ENCODE results near the gene APOA5. TPM values are rescaled to one million over a fixed set of nuclear protein-coding genes. Genes with fewer than 3 reads are reported as not detected.

APOA5 gene
- total RNA-seq, 1 experiment from 2014 or later, result not detected

- no peaks in the 10 kb centered on the region for H3K9me3 ChIP-seq (ENCODE audit: low read length)
- ATAC-seq (no peak), DNase-seq (no peak)
- POLR2A ChIA-PET (ENCODE audit: unreplicated experiment), result no interaction called here
- no peak overlapping the region for H3K9ac ChIP-seq (ENCODE audit: low read length)
- H3K9me2 ChIP-seq (replicated peaks; ENCODE audit: low read length), result no peaks in the 10 kb centered on the region
- H3K4me1 ChIP-seq (ENCODE audit: insufficient read depth, low read length), result no peaks in the 10 kb centered on the region
- no peaks in the 10 kb centered on the region for H3K27me3 ChIP-seq (ENCODE audit: low read length)
- TF ChIP-seq EZH2 (IDR thresholded peaks at IDR 0.05; ENCODE audit: low read length, unreplicated experiment) (no peak), CTCF (conservative IDR thresholded peaks at IDR 0.05; ENCODE audit: low read depth, low read length) (no peak), EZH2phosphoT487 (IDR thresholded peaks at IDR 0.05; ENCODE audit: borderline replicate concordance, low read length) (no peak)
- H3K27ac ChIP-seq (ENCODE audit: low read length), result no peak overlapping the region
- CTCF ChIA-PET, result no interaction called here
- BruUV-seq (replicated peaks), result no TSS peak
- no peaks in the 10 kb centered on the region for H3F3A ChIP-seq (ENCODE audit: low read length, unreplicated experiment)
- intact Hi-C loops (cut with micrococcal nuclease), result no loop called here
- H2AFZ ChIP-seq (ENCODE audit: low read length), result no peak overlapping the region
- no peaks in the 10 kb centered on the region for H4K20me1 ChIP-seq (ENCODE audit: low read length)
- H3K79me2 ChIP-seq (ENCODE audit: low read length), result no peaks in the 10 kb centered on the region
- H3K4me2 ChIP-seq (ENCODE audit: low read length), result no peak overlapping the region
- H3K36me3 ChIP-seq (ENCODE audit: low read depth, low read length), result no peaks in the 10 kb centered on the region
- H3K4me3 ChIP-seq (ENCODE audit: low read length), result no peak overlapping the region
These were observed 50.9 kb downstream of the APOA5 start for GRCh38 chr11:116740741-116741140.

Other genes with a start within 250 kb of the APOA5 start
- gene BUD13, start 18.9 kb downstream of the APOA5 start, total RNA-seq (2014; rRNA removed), result 28.9 and 38.0 TPM in 2 replicates
- 86.5 and 89.5 TPM in 2 replicates for gene ZPR1, start 3.9 kb downstream of the APOA5 start, total RNA-seq (2014; rRNA removed)
- not detected in 2 replicates for gene APOA4, start 31.4 kb upstream of the APOA5 start, total RNA-seq (2014; rRNA removed)
- gene APOC3, start 38.0 kb upstream of the APOA5 start, total RNA-seq (2014; rRNA removed), result not detected in 2 replicates
- gene APOA1, start 45.7 kb upstream of the APOA5 start, total RNA-seq (2014; rRNA removed), result 0.33 TPM in 1 of 2 replicates, not detected in the other

Measured in PC-3 (cell line).